Mesothelial cell of epicardium (in vitro differentiated cells): ENCODE data around the gene TYROBP. TPM values are rescaled to one million over a fixed set of nuclear protein-coding genes. Genes with fewer than 3 reads are reported as not detected.
A peak's percentile ranks its signal among the peaks of the same experiment; 100 is the strongest.

Source experiments
- DNase-seq, 2 experiments: peaks; one replicate each; pipeline ENCODE4 v3.0.0; 2021; ENCODE audit warnings: low spot score in 2 of 2; ENCODE audit not compliant: unreplicated experiment in 2 of 2
- H3K27ac Mint-ChIP-seq: 2 replicates; pipeline ENCODE4 v1.8.0; 2021; ENCODE audit warnings: mixed read lengths
- H3K27me3 Mint-ChIP-seq: 2 replicates; pipeline ENCODE4 v1.8.0; 2021; ENCODE audit warnings: low read depth, mixed read lengths
- H3K36me3 Mint-ChIP-seq: 2 replicates; pipeline ENCODE4 v1.8.0; 2021; ENCODE audit warnings: mixed read lengths
- H3K4me1 Mint-ChIP-seq: 2 replicates; pipeline ENCODE4 v1.8.0; 2021; ENCODE audit warnings: mixed read lengths
- H3K4me3 Mint-ChIP-seq: 2 replicates; pipeline ENCODE4 v1.8.0; 2021; ENCODE audit warnings: mild to moderate bottlenecking, moderate library complexity, mixed read lengths
- H3K9me3 Mint-ChIP-seq: 2 replicates; pipeline ENCODE4 v1.8.0; 2021; ENCODE audit warnings: mixed read lengths
- CTCF ChIP-seq: fragments of 200-600 bp; sonication (generic); IDR thresholded peaks from one replicate; pipeline ENCODE4 v1.5.0; 2021; ENCODE audit warnings: antibody characterized with exemption; ENCODE audit not compliant: unreplicated experiment
- total RNA-seq: library from RNA; stranded (reverse); gene quantifications from 3 replicates; pipeline ENCODE4 v1.2.1, GENCODE V29; 2021

The TYROBP gene
- total RNA-seq, 1 donor from 2014 or later = not detected

GRCh38 chr19:35858311-35858710, 49.8 kb downstream of the TYROBP start:
- peaks cover 88% of the 10 kb centered on the region for H3K27me3 Mint-ChIP-seq
- no peak for DNase-seq

GRCh38 chr19:35856546-35857149, 51.4 kb downstream of the TYROBP start, which contains the start of gene KIRREL2:
KIRREL2 (plus strand) TSS chr19:35856911; CDS start chr19:35857120, 209 bp downstream.
- H3K36me3 Mint-ChIP-seq = no peaks in the 10 kb centered on the region
- H3K27me3 Mint-ChIP-seq = peaks cover 90% of the 10 kb centered on the region
- no peaks in the 10 kb centered on the region for H3K9me3 Mint-ChIP-seq
- DNase-seq = peak in 1 of 2 experiments; percentile 63
- TF ChIP-seq CTCF = no peak
- H3K4me1 Mint-ChIP-seq = peaks cover 23% of the 10 kb centered on the region
- H3K27ac Mint-ChIP-seq = no peak within 1 kb of the TSS
- H3K4me3 Mint-ChIP-seq = peak within 1 kb of the TSS; percentile 69

More at GRCh38 chr19:35858311-35858710, 49.8 kb downstream of the TYROBP start:
- peaks cover 21% of the 10 kb centered on the region for H3K4me1 Mint-ChIP-seq
- no peak overlapping the region for H3K27ac Mint-ChIP-seq
- no peaks in the 10 kb centered on the region for H3K9me3 Mint-ChIP-seq
- no peaks in the 10 kb centered on the region for H3K36me3 Mint-ChIP-seq
- no peak for TF ChIP-seq CTCF
- no peak overlapping the region for H3K4me3 Mint-ChIP-seq

Other genes starting within 250 kb of the TYROBP start
- gene UPK1A, start 241.8 kb downstream of the TYROBP start, total RNA-seq = 1.8 to 2.3 TPM (median 2.0 TPM) in 3 replicates
- gene ZBTB32, start 203.7 kb downstream of the TYROBP start, total RNA-seq = not detected in 3 replicates
- gene KMT2B, start 190.3 kb downstream of the TYROBP start, total RNA-seq = 60.6 to 62.7 TPM (median 61.8 TPM) in 3 replicates
- 2.7 to 3.2 TPM (median 2.8 TPM) in 3 replicates for gene IGFLR1, start 165.8 kb downstream of the TYROBP start, total RNA-seq
- gene U2AF1L4, start 162.9 kb downstream of the TYROBP start, total RNA-seq = 39.4 to 42.5 TPM (median 42.4 TPM) in 3 replicates
- 45.2 to 54.9 TPM (median 45.7 TPM) in 3 replicates for gene PSENEN, start 162.6 kb downstream of the TYROBP start, total RNA-seq
- 11.8 to 12.9 TPM (median 12.0 TPM) in 3 replicates for gene LIN37, start 159.7 kb downstream of the TYROBP start, total RNA-seq
- gene HSPB6, start 151.3 kb downstream of the TYROBP start, total RNA-seq = 18.8 to 21.7 TPM (median 20.3 TPM) in 3 replicates
- 45.1 to 50.5 TPM (median 46.6 TPM) in 3 replicates for gene PROSER3, start 150.1 kb downstream of the TYROBP start, total RNA-seq
- gene ARHGAP33, start 132.7 kb downstream of the TYROBP start, total RNA-seq = 74.0 to 79.9 TPM (median 75.4 TPM) in 3 replicates
- not detected in 3 replicates for gene PRODH2, start 95.5 kb downstream of the TYROBP start, total RNA-seq
- 0.23 to 0.72 TPM (median 0.51 TPM) in 3 replicates for gene NPHS1, start 55.8 kb downstream of the TYROBP start, total RNA-seq
- 1.4 TPM in 3 replicates for gene KIRREL2, start 51.4 kb downstream of the TYROBP start, total RNA-seq
- 137 to 151 TPM (median 146 TPM) in 3 replicates for gene APLP1, start 39.7 kb downstream of the TYROBP start, total RNA-seq
- 16.3 to 18.9 TPM (median 17.1 TPM) in 3 replicates for gene NFKBID, start 7.8 kb downstream of the TYROBP start, total RNA-seq
- gene HCST, start 5.8 kb downstream of the TYROBP start, total RNA-seq = 0.62 to 1.4 TPM (median 0.92 TPM) in 3 replicates
- gene LRFN3, start 28.1 kb upstream of the TYROBP start, total RNA-seq = 25.7 to 28.5 TPM (median 27.5 TPM) in 3 replicates
- gene SDHAF1, start 86.9 kb upstream of the TYROBP start, total RNA-seq = 10.6 to 12.4 TPM (median 12.0 TPM) in 3 replicates
- gene SYNE4, start 100.5 kb upstream of the TYROBP start, total RNA-seq = 16.8 to 17.0 TPM (median 17.0 TPM) in 3 replicates
- 26.3 to 28.9 TPM (median 28.7 TPM) in 3 replicates for gene ALKBH6, start 105.9 kb upstream of the TYROBP start, total RNA-seq
- 58.5 to 59.0 TPM (median 59.0 TPM) in 3 replicates for gene CLIP3, start 124.6 kb upstream of the TYROBP start, total RNA-seq
- gene THAP8, start 146.0 kb upstream of the TYROBP start, total RNA-seq = 8.9 to 9.7 TPM (median 9.2 TPM) in 3 replicates
- gene WDR62, start 146.6 kb upstream of the TYROBP start, total RNA-seq = 5.1 to 7.1 TPM (median 5.9 TPM) in 3 replicates
- gene OVOL3, start 202.8 kb upstream of the TYROBP start, total RNA-seq = not detected in 3 replicates
- 51.8 to 60.9 TPM (median 59.5 TPM) in 3 replicates for gene POLR2I, start 206.6 kb upstream of the TYROBP start, total RNA-seq
- gene TBCB, start 207.2 kb upstream of the TYROBP start, total RNA-seq = 112 to 116 TPM (median 115 TPM) in 3 replicates
- 425 to 453 TPM (median 451 TPM) in 3 replicates for gene CAPNS1, start 231.8 kb upstream of the TYROBP start, total RNA-seq
- not detected in 3 replicates for gene COX7A1, start 244.2 kb upstream of the TYROBP start, total RNA-seq